Measurements from ENCODE around the gene ZNF605.
"Not testable (repeated sequence)": the region's sequence is repeated elsewhere in the genome, so short reads cannot be mapped to it uniquely, and the experiment has no call there.

The ZNF605 gene

GRCh38 chr12:132904718-132905328, 51.3 kb downstream of the ZNF605 start:
- TF ChIP-seq CTCF (IDR thresholded peaks at IDR 0.05; ENCODE audit: borderline replicate concordance, control extremely low read depth, extremely low read depth, insufficient read depth, missing control alignments): peak; percentile 43
- in situ Hi-C loops (cut with MboI; ENCODE audit: low sequenced_read_pairs, unreplicated experiment): no loop called here
- peak; percentile 75 for DNase-seq (ENCODE audit: low spot score)

- in situ Hi-C loops (cut with MboI; ENCODE audit: low sequenced_read_pairs, unreplicated experiment): no loop called here
- no peak for DNase-seq (ENCODE audit: low spot score)
- TF ChIP-seq CTCF (IDR thresholded peaks at IDR 0.05; ENCODE audit: borderline replicate concordance, control extremely low read depth, extremely low read depth, insufficient read depth, missing control alignments): no peak
Observed at GRCh38 chr12:132899033-132899432, 57.1 kb downstream of the ZNF605 start.

GRCh38 chr12:132888852-132889251, 67.3 kb downstream of the ZNF605 start:
- TF ChIP-seq CTCF (IDR thresholded peaks at IDR 0.05; ENCODE audit: borderline replicate concordance, control extremely low read depth, extremely low read depth, insufficient read depth, missing control alignments): no peak
- DNase-seq (ENCODE audit: low spot score): no peak
- in situ Hi-C loops (cut with MboI; ENCODE audit: low sequenced_read_pairs, unreplicated experiment): no loop called here

- in situ Hi-C loops (cut with MboI; ENCODE audit: low sequenced_read_pairs, unreplicated experiment): no loop called here
- TF ChIP-seq CTCF (IDR thresholded peaks at IDR 0.05; ENCODE audit: borderline replicate concordance, control extremely low read depth, extremely low read depth, insufficient read depth, missing control alignments): no peak
- peak; percentile 98 for DNase-seq (ENCODE audit: low spot score)
Observed at GRCh38 chr12:132887513-132888351, 68.4 kb downstream of the ZNF605 start, which contains the start of gene CHFR. TSS of gene CHFR (minus strand) at chr12:132887605. CDS start at chr12:132887328, 277 bp downstream.

- peak; percentile 53 for DNase-seq (ENCODE audit: low spot score)
- in situ Hi-C loops (cut with MboI; ENCODE audit: low sequenced_read_pairs, unreplicated experiment): no loop called here
- no peak for TF ChIP-seq CTCF (IDR thresholded peaks at IDR 0.05; ENCODE audit: borderline replicate concordance, control extremely low read depth, extremely low read depth, insufficient read depth, missing control alignments)
Observed at GRCh38 chr12:132886529-132887477, 69.3 kb downstream of the ZNF605 start.

- no peak for TF ChIP-seq CTCF (IDR thresholded peaks at IDR 0.05; ENCODE audit: borderline replicate concordance, control extremely low read depth, extremely low read depth, insufficient read depth, missing control alignments)
- in situ Hi-C loops (cut with MboI; ENCODE audit: low sequenced_read_pairs, unreplicated experiment): no loop called here
- no peak for DNase-seq (ENCODE audit: low spot score)
Observed at GRCh38 chr12:132881818-132882217, 74.3 kb downstream of the ZNF605 start.

GRCh38 chr12:132874620-132875019, 81.5 kb downstream of the ZNF605 start:
- DNase-seq (ENCODE audit: low spot score); in situ Hi-C loops (cut with MboI; ENCODE audit: low sequenced_read_pairs, unreplicated experiment): not testable (repeated sequence)
